NCI-H2171 (cell line): ENCODE data around the gene PLXND1.
"Not testable (repeated sequence)": the region's sequence is repeated elsewhere in the genome, so short reads cannot be mapped to it uniquely, and the experiment has no call there.

Source experiments
- DNase-seq: peaks from one replicate; lab custom pipeline; 2025; lab: John Stamatoyannopoulos, UW

The PLXND1 gene

DNA sequence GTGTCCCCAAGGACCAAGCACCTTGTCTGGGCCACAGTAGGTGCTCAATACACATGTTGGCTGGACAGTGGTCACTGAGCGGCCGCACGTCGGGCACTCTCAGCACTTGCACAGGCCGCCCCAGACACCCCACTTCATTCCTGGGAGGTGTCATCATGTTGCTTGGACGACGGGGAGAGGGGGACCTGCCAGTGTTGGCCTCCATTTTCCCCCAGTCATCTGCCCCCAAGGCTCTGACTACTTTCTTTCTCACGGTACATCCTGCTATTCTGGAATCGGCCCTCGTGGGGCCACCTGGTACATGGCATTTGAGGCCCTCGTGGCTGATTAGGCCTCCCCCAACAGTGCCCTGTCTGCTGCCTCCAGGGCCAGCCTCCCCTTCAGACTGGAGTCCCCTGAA, 79.2 kb downstream of the PLXND1 start:
- DNase-seq: no peak

DNA sequence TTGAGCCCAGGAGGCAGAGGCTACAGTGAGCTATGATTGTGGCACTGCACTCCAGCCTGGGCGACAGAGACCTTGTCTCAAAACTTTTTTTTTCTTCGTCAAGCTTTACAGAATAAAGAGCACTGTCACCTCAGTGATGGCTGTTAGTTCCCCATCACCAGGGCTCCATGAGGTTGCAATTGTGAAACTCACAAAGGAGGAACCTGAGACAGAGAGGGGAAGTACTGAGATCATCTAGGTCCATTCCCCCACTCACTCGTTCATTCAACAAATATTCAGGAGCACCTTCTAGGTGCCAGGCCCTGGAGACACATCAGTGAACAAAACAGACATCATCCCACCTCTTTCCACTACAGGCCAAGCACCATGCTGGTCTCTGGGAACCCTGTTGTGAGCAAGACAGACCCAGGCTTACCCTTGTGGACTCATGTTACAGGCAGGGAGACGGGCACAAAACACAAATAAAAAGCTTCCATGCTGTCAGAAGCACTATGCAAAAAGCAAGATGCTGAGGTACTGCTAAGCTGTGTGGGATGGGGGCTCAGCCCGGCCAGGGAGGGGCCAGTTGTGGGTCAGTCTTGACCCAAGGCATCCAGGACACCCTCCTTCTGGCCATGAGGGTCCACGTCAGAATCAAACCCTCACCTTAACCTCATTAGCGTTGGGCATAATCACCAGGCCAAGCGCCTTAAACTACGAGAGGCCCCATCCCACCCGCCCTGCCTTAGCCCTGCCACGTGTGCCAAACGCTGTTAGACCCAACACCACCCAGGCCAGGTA, 80.2 kb downstream of the PLXND1 start:
- DNase-seq: no peak

DNA sequence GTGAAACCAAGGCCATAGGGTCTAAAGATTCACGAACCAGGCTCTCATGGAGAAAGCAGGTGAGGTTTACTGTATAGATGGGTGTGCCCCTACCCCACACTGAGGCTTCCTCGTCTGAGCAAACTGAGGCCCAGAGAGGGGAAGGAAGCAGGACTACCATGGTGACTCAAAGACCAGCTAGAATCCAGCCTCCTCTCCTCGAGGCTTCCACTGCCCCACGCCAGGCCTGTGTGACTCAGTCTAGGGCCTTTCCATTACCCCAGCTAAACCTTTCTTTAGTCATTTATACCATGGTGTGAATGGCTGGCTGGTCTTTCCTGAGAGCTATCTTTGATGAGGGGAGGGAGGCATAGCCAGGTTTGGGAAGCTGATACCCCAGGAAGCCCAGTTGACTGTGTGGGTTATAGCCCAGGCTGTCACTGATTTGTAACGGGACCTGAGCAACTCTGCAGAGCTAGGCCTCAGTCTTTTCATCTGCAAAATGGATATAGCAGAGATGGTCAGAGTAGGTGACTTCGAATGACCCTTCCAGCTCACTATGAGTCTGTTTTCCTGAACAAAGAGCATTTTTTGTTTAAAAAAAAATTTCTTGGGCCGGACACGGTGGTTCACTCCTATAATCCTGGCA, 81.0 kb downstream of the PLXND1 start:
- no peak for DNase-seq

DNA sequence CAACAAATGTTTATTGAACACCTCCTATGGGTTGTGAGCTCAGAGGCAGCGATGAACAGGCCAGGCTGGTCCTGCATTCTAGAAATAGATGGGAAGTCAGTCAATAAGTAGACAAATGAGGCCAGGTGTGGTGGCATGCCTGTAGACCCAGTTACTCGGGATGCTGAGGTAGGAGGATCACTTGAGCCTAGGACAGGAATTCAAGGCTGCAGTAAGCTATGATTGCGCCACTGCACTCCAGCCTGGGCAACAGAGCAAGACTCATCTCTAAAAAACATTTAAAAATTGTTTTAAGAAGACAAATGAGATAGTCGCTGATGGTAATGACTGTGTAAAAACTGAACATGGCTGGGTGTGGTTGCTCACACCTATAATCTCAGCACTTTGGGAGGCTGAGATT, 82.4 kb downstream of the PLXND1 start:
- no peak for DNase-seq

DNA sequence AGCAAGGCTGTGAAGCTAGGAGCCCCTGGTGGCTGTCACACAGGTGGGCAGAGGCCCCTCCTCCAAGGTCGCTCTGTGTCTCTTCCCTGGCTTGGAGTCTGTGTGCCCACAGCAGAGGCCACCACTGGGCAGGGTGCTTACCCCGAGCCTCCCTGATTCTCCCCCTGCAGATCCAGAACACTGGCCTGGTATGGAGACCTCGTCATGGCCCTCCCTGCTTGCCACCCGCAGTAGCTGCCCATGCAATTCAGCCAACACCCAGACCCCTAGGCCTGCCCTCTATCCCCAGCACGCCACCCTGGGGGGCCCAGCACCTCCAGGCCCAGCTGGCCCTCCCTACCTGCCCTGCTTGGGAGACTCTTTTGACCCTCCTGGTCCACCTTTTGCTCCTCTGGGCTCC, 83.5 kb downstream of the PLXND1 start:
- no peak for DNase-seq

DNA sequence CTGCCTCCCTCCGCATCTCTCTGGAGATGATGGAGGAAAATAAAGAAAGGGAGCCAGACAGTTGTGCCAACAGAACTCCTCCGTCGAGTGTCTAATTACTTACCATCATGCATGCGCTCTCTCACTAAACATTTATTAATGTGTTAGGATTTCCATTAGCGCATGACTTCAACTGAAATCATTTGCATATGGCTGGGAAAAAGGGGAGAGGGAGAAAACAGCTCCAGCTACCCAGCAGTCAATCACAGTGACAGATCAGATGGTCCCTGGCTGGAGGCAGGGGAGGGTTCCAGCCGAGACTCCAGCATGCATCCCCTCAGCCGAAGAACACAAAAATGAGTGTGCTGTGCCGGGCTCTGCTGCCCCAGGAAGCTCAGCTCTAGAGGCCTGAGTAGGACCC, 84.9 kb downstream of the PLXND1 start:
- peak; percentile 64 for DNase-seq

DNA sequence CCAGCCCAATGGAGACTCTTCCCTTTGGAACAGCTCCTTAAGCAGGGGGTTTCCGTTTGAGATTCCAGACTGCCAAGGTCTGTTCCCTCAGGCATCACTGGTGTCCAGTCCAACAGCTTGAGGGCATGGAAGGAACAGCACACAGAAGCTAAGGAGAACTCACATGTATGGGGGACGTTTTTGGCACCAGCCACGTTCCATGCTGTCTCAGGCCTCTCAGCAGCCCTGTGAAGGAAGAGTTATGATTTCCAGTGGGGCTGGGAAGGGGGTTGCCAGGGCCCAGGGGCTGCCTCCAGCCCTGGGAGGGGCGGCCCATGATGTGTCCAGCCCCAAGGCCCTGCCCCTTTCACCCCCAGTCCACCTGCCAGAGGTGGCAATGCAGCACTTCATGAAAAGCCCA, 85.5 kb downstream of the PLXND1 start:
- no peak for DNase-seq

DNA sequence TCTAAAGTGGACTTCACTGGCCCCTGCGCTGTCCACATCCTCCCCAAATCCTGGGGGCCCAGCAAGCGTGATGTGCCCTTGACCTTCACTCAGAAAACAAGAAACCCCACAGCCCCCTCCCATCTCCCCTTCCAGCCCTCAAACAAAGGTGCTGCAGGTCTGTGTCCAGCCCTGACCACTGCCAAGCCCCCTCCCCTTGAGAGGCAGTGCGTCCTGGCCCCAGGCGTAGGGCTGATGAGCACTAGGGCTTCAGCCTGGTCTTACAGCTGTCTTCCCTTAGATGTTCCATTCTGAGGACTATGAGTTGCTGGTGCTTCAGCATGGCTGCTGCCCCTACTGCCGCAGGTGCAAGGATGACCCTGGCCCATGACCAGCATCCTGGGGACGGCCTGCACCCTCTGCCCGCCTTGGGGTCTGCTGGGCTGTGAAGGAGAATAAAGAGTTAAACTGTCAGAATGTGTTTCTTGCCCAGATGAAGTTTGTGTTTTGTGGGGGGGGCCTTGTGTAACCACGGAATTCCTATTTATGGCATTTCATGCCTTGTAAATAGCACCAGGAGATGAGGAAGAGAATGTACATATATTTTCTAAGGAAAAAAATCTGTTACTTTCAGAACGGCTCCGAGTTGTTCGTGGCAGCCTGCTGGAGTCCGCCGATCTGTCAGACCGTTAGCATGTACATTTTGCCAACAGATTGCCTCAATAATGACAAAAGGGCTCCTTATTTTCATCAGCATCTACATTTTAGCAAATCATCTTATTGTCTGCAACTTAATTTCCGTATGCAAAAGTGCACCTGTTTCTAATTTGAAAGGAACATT, 86.4 kb downstream of the PLXND1 start:
- no peak for DNase-seq

DNA sequence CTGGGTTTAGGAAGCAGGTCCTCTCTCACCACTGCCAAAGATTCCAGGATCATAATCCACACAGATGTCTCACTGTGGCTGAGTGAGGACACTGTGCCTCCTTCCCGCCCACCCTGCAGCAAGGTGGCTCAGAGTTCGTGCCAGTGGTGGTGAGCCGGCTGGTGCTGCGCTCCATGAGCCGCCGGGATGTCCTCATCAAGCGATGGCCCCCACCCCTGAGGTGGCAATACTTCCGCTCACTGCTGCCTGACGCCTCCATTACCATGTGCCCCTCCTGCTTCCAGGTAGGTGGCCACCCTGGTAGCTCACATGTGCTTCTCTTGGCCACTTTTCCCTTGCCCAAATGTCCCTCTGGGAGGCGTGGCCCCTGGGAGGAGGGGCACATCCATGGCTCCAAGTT, 87.0 kb downstream of the PLXND1 start:
- no peak for DNase-seq

DNA sequence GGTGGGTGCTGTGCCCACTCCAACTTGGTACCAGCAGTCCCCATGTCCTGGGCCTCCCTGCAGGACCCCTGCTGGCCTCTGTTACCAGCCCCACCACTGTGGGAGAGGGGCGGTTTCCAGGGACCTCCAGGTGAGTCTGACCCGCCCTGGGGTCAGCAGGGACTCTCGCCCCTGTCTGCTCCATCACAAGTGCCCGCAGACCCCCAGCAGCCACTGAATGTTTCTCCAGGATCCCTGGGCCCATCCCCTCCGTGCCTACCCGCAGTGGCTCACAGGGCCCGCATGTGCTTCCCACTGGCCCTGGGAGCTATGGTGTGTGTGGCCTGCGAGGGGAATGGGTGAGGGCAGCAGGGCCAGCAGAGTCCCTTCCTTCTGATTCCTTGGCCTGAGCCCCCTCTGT, 87.9 kb downstream of the PLXND1 start:
- DNase-seq: no peak

DNA sequence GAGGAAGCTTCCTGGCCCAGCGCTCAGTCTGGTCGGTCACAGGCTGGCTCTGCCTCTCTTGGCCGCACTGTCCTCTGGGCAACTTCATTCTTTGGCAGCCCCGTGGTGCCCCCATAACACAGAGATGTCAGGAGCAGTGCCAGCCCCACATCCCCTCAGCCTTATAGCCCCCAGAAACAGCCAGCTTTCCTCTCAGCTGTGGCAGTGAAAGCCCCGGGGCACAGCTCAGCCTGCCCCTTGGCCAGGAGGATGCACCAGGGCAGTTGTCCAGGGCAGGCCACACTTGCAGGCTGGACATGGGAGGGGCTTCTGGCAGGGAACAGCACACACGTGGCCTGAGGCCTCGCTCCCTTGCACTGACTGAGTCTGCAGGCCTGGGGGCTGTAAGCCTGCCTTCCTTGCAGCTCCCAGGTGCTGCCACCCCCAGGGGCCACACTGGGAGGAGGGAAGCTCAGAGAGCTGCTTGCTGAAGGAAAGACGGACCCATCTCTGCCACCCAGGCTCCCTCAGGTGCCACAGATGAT, 88.4 kb downstream of the PLXND1 start:
- DNase-seq: no peak

DNA sequence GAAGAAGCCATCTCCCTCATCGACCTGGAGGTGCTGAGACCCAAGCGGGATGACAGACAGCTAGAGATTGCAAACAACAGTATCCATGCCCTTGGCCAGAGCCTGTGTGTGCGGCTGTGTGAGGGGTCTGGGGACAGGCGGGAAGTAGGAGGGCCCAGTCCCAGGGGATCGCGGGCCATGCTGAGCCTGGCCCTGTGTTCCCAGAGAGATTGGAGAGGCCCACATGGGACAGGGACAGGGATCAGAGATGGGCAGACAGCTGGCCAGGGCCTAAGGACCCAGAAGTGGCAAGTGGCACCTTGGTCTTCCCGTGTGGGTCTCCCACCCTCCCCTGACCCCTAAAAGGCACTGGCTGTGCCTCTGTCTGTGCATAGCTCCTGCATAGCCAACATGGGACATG, 89.0 kb downstream of the PLXND1 start:
- DNase-seq: no peak

DNA sequence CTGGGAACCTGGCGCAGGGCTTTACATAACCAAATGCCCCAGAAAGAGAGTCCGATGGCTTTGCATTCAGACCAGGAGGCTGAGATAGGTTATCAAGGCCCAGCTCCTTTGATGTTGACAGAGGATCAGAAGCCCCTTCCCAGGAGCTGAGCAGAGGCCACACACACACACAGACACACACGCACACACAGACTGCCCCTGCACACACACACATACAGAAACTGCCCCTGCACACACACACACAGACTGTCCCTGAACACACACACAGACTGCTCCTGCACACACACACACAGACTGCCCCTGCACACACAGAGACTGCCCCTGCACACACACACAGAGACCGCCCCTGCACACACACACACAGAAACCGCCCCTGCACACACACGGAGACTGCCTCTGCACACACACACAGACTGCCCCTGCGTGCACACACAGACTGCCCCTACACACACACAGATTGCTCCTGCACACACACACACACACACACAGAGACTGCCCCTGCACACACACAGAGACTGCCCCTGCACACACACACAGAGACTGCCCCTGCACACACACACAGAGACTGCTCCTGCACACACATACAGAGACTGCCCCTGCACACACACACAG, 90.5 kb downstream of the PLXND1 start:
- DNase-seq: not testable (repeated sequence)

DNA sequence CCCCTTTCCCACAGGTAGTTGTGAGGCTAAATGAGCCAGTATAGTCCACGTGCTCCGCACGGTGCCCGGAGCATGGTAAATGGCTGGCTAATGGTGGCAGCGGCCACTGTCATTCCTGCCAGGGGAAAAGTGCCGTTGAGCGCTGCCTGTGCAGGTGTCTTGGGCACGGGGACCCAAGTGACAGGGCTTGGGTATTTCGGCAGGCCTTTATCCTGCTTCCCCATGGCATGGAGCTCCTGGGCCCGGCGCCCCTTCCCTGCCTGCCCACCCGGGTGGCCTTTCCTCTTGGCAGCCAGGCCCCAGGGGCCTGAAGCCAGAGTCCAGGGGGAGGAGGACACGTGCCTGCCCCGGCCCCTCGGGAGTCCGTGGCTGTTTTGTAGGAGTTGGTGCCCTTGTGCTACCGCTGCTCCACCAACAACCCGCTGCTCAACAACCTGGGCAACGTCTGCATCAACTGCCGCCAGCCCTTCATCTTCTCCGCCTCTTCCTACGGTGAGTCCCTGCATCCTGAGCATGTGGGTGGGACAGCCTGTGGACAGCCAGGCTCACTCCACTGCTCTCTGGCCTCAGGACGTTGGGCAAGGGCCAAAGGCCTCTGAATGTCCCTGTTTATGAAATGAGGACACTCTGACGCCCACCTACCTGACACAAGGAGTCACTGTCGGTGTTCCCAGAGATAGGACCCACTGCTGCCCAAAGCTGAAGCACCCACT, 91.2 kb downstream of the PLXND1 start:
- DNase-seq: not testable (repeated sequence)

DNA sequence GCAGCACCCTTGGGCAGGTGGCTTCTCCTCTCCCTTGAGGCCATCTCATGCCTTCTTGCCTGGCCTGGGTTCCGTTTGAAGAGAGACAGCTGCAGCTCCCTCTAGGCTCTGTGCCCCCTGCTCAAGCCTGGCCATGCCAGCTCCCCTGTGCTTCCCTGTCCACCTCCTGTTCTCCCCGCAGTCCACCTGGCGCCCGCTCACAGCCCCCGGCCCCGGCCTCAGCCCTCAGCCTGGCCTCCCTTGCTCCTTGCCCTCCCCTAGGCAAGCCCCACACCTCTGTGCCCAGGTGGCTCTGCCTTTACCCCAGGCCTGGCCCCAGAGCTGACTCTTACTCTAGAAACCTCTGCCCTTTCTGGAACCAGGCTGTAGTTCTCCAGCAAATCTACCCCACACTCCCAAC, 91.9 kb downstream of the PLXND1 start:
- DNase-seq: no peak

DNA sequence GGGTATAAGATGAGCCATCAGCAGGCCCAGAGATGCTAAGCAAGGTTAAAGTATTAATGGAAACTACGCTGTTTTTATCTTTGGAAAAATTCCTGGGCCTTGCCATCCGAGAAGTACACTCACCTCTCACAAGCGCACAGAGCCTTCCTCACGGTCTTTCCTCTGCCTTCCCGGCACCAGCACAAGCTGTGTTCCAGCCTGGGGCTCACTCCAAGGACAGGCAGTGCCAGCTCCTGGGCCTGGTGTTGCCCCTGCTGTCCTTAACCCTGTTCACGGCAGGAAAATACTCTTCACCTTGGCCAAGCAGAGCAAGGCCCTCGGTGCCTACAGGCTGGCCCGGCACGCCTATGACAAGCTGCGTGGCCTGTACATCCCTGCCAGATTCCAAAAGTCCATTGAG, 92.4 kb downstream of the PLXND1 start:
- no peak for DNase-seq

DNA sequence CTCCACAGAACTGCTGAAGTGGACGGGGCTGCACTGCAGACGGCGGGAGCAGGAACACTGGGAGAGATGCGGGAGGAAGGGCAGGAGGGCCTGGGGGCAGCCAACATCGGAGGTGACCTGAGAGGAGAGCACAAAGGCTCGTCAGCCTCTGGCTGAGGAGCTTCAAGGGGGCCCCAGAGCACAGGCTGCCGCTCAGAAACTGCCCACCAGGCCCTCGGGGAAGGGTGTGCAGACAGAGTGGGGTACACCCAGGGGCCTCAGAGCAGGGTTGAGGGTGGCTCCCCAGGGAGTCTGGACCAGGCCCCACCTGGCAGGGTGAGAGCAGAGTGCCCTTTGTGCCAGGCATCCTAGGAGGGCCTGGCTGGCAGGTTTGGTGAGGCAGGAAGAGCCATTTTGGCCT, 92.8 kb downstream of the PLXND1 start:
- no peak for DNase-seq

DNA sequence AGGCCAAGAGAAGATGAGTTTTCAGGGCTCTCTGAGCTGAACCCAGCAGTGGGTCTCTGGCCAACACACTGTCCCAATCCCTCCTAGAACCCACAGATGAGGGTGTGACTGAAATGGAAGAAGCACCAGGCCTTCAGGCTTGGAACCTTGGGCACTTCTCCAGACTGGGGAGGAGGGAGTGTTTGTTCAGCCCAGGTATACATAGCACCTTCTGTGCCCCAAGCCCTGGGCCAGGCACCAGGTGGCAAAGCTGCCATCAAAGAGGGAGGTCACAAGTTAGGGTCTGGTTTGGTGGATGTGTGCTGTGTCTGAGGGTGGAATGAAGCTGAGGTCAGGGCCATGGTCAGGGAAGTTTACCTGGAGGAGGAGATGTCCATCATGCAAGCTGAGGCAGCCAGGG, 93.9 kb downstream of the PLXND1 start:
- DNase-seq: no peak

DNA sequence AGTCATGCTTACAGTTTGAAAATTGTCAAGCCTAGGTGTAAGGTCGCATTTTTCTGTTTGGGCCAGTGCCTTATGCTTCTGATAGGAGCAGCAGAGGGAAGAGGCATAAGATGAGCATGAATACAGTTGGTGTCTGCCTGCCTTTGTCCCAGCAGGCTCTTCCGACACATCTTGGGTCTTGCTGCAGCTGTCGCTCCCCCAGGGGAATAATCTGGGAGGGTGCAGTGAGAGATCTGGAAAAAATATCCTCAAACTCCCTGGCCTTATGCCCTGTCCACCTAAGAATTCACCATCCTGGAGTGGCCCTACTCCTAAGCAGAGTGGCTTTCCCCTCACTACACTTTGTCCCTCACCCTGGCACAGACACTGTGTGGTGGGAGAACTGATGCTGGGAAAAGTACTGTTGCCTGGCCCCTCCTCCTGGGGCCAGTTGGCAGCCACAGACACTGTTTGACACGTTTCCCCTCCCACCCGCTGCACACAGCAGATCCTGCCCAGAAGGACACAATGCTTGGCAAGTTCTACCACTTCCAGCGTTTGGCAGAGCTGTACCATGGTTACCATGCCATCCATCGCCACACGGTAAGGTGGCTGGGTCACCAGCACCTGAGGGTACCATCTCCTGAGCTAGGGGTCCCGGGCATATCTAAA, 99.2 kb downstream of the PLXND1 start:
- peak; percentile 50 for DNase-seq

DNA sequence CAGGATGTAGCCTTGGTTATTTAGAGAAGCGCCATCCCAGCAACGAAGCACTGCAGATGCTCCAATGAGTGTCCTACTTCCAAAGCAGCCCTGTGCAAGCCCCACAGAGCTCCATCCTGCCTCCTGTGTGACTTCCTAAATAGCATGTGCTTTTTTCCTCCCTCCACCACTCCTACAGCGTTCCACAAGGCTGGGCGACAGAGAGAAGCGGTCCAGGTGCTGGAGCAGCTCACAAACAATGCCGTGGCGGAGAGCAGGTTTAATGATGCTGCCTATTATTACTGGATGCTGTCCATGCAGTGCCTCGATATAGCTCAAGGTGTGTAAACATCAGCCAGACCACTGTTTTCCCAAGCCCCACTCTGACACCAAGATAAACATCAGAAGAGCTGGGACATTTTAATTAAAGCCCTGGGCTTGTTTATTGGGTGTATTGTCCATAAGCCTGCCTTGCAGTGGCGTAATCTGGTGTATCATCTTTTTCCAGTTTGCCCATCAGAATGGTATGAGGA, 100.2 kb downstream of the PLXND1 start:
- peak; percentile 23 for DNase-seq

DNA sequence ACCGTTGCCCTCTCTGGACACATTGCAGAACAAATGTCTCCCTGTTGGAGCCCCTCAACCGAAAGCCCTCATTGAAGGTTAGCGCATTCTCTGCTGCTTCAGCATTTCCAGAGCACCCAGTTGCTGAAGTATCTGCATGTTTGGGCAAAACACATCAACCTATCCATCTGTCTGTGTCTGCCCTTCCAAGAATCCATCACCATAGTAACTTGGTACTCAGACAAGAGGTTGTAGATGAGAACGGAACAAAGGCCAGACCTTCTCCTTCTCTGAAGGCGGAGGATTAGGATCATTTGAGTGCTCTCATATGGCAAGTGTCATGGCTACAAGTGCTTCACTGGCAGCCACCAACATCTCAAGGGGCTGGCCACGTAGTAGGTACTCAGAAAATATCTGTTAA, 101.1 kb downstream of the PLXND1 start:
- peak; percentile 91 for DNase-seq
